ENCODE results near the gene KPNA2. TPM values are rescaled to one million over a fixed set of nuclear protein-coding genes. Genes with fewer than 3 reads are reported as not detected.
A peak's percentile ranks its signal among the peaks of the same experiment; 100 is the strongest.
"Not testable (repeated sequence)": the region's sequence is repeated elsewhere in the genome, so short reads cannot be mapped to it uniquely, and the experiment has no call there.

KPNA2 gene
- total and polyA plus RNA-seq, 8 donors = 3.3 to 10.5 (median 5.7) TPM

DNA sequence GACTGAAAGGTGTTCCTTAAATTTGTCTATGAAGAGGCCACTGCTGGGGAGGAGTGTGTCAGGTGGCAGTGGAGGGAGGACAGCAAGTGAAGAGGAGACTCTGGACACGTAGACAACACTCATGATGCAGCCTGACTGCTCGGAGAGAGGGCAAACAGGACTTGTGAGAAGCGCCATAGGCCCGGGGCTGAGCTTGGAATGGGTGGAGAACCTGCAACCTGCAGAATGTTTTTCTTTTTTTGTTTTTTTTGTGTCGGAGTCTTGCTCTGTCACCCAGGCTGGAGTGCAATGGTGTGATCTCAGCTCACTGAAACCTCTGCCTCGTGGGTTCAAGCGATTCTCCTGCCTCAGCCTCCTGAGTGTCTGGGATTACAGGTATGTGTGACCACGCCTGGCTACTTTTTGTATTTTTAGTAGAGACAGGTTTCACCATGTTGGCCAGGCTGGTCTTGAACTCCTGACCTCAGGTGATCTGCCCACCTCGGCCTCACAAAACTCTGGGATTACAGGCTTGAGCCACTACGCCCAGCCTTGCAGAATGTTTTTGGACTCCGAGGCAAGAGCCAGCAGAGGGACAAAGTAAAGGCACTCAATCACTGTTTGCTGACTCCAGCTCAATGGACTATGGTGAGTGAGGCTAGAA, 20.3 kb upstream of the KPNA2 start:
- Histone ChIP-seq H3K4me3 (no peak overlapping the region), H3K36me3 (no peaks in the 10 kb centered on the region), H3K9me3 (no peaks in the 10 kb centered on the region), H3K27me3 (no peaks in the 10 kb centered on the region), H3K27ac (no peak overlapping the region), H3K4me1 (no peaks in the 10 kb centered on the region)
- DNase-seq (peak in 1 of 6 donors; percentile 16), ATAC-seq (no peak), FAIRE-seq (no peak)
- intact Hi-C loops (cut with DNase I) = no loop called here
- 76 to 88% methylated on average over 11 of the region's 11 CpGs for WGBS, 2 donors
- TF ChIP-seq, protein P1, sequence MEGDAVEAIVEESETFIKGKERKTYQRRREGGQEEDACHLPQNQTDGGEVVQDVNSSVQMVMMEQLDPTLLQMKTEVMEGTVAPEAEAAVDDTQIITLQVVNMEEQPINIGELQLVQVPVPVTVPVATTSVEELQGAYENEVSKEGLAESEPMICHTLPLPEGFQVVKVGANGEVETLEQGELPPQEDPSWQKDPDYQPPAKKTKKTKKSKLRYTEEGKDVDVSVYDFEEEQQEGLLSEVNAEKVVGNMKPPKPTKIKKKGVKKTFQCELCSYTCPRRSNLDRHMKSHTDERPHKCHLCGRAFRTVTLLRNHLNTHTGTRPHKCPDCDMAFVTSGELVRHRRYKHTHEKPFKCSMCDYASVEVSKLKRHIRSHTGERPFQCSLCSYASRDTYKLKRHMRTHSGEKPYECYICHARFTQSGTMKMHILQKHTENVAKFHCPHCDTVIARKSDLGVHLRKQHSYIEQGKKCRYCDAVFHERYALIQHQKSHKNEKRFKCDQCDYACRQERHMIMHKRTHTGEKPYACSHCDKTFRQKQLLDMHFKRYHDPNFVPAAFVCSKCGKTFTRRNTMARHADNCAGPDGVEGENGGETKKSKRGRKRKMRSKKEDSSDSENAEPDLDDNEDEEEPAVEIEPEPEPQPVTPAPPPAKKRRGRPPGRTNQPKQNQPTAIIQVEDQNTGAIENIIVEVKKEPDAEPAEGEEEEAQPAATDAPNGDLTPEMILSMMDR (IDR thresholded peaks at IDR 0.05) = no peak

DNA sequence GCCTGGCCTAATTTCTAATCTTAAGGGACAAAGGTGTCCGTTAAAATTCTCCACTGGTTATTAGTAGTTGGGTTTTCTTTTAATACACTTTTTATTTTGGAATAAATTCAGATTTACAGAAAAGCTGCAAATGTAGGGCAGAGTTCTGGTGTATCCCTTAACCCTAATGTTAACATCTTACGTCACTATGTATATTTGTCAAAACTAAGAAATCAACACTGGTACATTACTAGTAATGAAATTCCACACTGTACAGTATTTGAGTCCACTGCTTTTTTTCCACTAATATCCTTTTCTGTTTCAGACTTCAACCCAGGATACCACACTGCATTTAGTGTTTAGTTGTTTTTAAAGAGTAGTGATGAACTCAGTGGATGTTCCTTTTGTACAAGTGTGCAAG, 18.7 kb upstream of the KPNA2 start:
- FAIRE-seq (no peak), ATAC-seq (no peak), DNase-seq (no peak)
- TF ChIP-seq, protein P1 (IDR thresholded peaks at IDR 0.05) = no peak
- Histone ChIP-seq H3K4me1 (peaks cover 0 to 4% (median 0%) of the 10 kb centered on the region in 3 donors), H3K36me3 (no peaks in the 10 kb centered on the region), H3K27ac (no peak overlapping the region), H3K9me3 (no peaks in the 10 kb centered on the region), H3K4me3 (no peak overlapping the region), H3K27me3 (no peaks in the 10 kb centered on the region)
- intact Hi-C loops (cut with DNase I) = no loop called here
- WGBS, 2 donors = 73 to 86% methylated on average over 2 of the region's 2 CpGs

DNA sequence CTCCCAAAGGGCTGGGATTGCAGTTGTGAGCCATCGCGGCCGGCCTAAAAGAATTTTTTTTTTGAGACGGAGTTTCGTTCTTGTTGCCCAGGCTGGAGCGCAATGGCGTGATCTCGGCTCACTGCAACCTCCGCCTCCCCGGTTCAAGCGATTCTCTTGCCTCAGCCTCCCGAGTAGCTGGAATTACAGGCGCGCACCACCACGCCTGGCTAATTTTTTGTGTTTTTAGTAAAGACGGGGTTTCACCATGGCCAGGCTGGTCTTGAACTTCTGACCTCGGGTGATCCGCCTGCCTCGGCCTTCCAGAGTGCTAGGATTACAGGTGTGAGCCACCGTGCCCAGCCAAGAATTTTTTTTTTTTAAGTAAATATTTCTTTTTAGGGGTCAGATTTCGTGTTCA, 17.0 kb upstream of the KPNA2 start:
- H3K27me3 ChIP-seq; DNase-seq; H3K36me3 ChIP-seq; H3K9me3 ChIP-seq; FAIRE-seq; H3K4me1 ChIP-seq; ATAC-seq; intact Hi-C loops (cut with DNase I); H3K27ac ChIP-seq; H3K4me3 ChIP-seq: not testable (repeated sequence)
- 80 to 82% methylated on average over 21 of the region's 21 CpGs for WGBS, 2 donors

DNA sequence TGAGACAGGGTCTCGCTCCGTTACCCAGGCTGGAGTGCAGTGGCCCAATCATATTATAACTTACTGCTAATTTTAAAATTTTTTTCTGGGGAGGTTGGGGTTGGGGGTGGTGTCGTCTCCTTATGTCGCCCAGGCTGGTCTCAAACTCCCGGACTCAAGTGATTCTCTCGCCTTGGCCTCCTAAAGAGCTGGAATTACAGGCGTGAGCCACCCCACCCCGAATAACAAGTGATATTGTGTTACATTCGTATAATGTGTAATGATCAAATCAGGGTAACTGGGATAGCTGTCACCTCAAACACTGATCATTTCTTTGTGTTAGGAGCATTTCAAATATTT, 16.2 kb upstream of the KPNA2 start:
- ATAC-seq (no peak), DNase-seq (no peak), FAIRE-seq (no peak)
- Histone ChIP-seq H3K36me3 (no peaks in the 10 kb centered on the region), H3K4me3 (no peak overlapping the region), H3K27me3 (no peaks in the 10 kb centered on the region), H3K27ac (no peak overlapping the region), H3K4me1 (peaks cover 0 to 4% (median 0%) of the 10 kb centered on the region in 3 donors), H3K9me3 (no peaks in the 10 kb centered on the region)
- 52 to 64% methylated on average over 9 of the region's 9 CpGs for WGBS, 2 donors
- TF ChIP-seq, protein P1 (IDR thresholded peaks at IDR 0.05) = no peak
- intact Hi-C loops (cut with DNase I) = no loop called here

DNA sequence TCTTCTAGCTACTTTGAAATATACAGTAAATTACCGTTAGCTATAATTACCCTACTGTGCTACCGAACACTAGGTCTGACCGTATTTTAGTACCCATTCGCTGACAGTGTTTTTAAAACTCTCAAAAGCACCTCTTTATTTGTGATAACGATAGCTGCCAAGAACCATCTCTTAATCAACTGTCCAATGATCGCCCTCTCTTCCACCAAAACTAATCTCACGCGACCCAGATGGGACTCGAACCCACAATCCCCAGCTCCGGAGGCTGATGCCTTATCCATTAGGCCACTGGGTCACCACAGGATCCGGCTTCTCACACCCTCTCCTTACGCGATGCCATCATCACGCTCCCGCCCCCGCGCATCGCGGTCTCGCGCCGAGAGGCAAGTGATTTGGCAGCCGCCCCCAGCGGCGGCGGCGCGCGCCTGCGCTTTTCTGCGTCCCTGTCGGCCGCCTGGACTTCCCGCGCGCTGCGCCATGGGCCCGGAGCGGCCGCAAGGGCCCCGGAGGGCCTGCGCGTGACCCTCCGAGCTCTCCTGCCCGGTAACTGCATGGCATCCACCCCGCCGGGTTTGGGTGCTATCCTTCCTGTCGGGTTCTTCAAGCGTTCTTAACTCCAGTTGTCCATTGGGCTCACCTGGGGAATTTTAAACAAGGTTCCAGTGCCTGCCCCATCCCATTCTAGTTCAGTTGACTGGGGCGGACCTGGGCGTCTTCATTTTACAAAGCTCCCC, 15.7 kb upstream of the KPNA2 start:
- H3K9me3 ChIP-seq = no peaks in the 10 kb centered on the region
- no peak for FAIRE-seq
- peak overlapping the region; percentile 14 to 49 (median 44) for H3K4me3 ChIP-seq
- intact Hi-C loops (cut with DNase I) = no loop called here
- TF ChIP-seq, protein P1 (IDR thresholded peaks at IDR 0.05) = peak; percentile 27 to 69 (median 53)
- no peaks in the 10 kb centered on the region for H3K27me3 ChIP-seq
- WGBS, 2 donors = 1 to 2% methylated on average over 47 to 51 of the region's 51 CpGs
- no peaks in the 10 kb centered on the region for H3K36me3 ChIP-seq
- H3K27ac ChIP-seq = peak overlapping the region; percentile 74 to 83 (median 75)
- peak; percentile 95 to 98 (median 96) for ATAC-seq
- DNase-seq = peak; percentile 94 to 100 (median 98)
- H3K4me1 ChIP-seq = peaks cover 0 to 4% (median 0%) of the 10 kb centered on the region in 3 donors

All from pancreas (tissue), 10 donors.